RWPE2 (cell line): ENCODE measurements around the gene WDR5.

Experiments
- ATAC-seq: fragments of 200-7000 bp; cut with Tn5 transposase; 3 replicates; pipeline ENCODE4 v1.9.1; 2021; ENCODE audit warnings: low read depth
- DNase-seq: peaks from one replicate; pipeline ENCODE4 v3.0.0-alpha.2; 2020; ENCODE audit warnings: low spot score
- H3K27ac ChIP-seq: fragments of 450-650 bp; 2 replicates; pipeline ENCODE4 v1.5.1; 2017; ENCODE audit warnings: mild to moderate bottlenecking; ENCODE audit not compliant: poor library complexity, severe bottlenecking
- H3K27me3 ChIP-seq: fragments of 250-450 bp; sonication (Bioruptor Pico); 2 replicates; pipeline ENCODE4 v1.5.1; 2021; ENCODE audit warnings: mild to moderate bottlenecking, moderate library complexity; ENCODE audit not compliant: insufficient read depth, poor library complexity, severe bottlenecking
- H3K36me3 ChIP-seq: fragments of 250-450 bp; sonication (Bioruptor Pico); 2 replicates; pipeline ENCODE4 v1.5.1; 2020; ENCODE audit warnings: low read depth, mild to moderate bottlenecking, moderate library complexity
- H3K4me1 ChIP-seq: fragments of 250-450 bp; sonication (Bioruptor Pico); 2 replicates; pipeline ENCODE4 v1.5.1; 2021; ENCODE audit warnings: mild to moderate bottlenecking, moderate library complexity; ENCODE audit not compliant: insufficient read depth, poor library complexity, severe bottlenecking
- H3K4me3 ChIP-seq: fragments of 250-450 bp; sonication (Bioruptor Pico); 2 replicates; pipeline ENCODE4 v1.5.1; 2021; ENCODE audit warnings: mild to moderate bottlenecking, moderate library complexity; ENCODE audit not compliant: severe bottlenecking
- H3K9me3 ChIP-seq: fragments of 250-450 bp; sonication (Bioruptor Pico); 2 replicates; pipeline ENCODE4 v1.5.1; 2021; ENCODE audit warnings: mild to moderate bottlenecking, moderate library complexity; ENCODE audit not compliant: severe bottlenecking
- TF ChIP-seq, protein P1 (sequence below): fragments of 450-650 bp; IDR thresholded peaks from one replicate; pipeline ENCODE4 v1.5.1; 2017; ENCODE audit warnings: mild to moderate bottlenecking, moderate library complexity; ENCODE audit not compliant: poor library complexity, severe bottlenecking

The WDR5 gene

DNA sequence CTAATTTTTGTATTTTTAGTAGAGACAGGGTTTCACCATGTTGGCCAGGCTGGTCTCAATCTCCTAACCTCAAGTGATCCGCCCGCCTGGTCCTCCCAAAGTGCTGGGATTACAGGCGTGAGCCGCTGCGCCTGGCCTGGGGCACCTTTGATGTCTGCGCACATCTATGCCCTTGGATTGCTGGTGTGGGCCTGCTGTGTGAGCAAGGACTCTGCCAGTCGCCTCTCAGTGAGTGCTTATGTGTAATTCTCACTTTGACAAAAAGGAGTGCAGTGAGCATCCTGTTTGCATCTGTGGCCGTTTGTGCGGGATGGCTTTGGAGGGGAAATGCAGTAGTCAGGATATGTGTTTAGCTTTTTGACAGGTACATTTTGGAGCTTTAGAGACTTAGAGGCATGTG, 9.4 kb downstream of the WDR5 start:
- no peak overlapping the region for H3K4me3 ChIP-seq
- no peaks in the 10 kb centered on the region for H3K27me3 ChIP-seq
- TF ChIP-seq, protein P1, sequence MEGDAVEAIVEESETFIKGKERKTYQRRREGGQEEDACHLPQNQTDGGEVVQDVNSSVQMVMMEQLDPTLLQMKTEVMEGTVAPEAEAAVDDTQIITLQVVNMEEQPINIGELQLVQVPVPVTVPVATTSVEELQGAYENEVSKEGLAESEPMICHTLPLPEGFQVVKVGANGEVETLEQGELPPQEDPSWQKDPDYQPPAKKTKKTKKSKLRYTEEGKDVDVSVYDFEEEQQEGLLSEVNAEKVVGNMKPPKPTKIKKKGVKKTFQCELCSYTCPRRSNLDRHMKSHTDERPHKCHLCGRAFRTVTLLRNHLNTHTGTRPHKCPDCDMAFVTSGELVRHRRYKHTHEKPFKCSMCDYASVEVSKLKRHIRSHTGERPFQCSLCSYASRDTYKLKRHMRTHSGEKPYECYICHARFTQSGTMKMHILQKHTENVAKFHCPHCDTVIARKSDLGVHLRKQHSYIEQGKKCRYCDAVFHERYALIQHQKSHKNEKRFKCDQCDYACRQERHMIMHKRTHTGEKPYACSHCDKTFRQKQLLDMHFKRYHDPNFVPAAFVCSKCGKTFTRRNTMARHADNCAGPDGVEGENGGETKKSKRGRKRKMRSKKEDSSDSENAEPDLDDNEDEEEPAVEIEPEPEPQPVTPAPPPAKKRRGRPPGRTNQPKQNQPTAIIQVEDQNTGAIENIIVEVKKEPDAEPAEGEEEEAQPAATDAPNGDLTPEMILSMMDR, result no peak
- H3K36me3 ChIP-seq, result peaks cover 80% of the 10 kb centered on the region
- H3K27ac ChIP-seq, result no peak overlapping the region
- H3K9me3 ChIP-seq, result no peaks in the 10 kb centered on the region
- DNase-seq (no peak), ATAC-seq (no peak)
- H3K4me1 ChIP-seq, result no peaks in the 10 kb centered on the region

DNA sequence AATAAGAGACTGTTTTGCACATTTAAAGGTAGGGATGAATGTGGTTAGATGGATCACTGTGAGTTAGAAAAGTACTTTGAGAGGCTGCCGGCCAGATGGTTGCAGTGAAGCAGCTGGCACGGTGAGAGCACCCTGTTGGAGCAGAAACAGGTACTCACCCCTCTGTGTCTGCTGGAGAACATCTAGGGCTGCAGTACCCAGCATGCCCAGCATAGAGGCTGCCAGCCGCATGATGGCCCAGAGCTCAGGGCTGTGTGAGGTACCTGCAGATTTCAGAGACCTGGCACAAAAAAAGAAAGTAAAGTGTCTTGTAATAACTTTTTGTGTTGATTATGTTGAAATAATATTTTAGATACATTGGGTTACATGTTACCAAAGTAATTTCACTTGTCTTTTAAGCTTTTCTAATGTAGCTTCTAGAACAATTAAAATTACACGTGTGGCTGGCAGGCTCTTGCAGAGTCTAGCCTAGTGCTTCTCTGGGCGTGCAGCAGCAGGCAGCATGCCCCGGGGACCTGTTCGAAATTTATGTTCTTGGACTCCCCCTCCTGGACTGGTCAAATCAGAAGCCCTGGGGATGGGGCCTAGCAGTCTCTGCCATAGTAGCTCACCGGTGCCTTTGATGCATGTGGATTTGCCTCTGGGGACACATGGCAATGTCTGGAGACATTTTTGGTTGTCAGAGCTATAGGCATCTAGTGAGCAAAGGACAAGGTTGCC, 11.1 kb downstream of the WDR5 start:
- H3K36me3 ChIP-seq, result peaks cover 69% of the 10 kb centered on the region
- no peaks in the 10 kb centered on the region for H3K4me1 ChIP-seq
- H3K27me3 ChIP-seq, result no peaks in the 10 kb centered on the region
- DNase-seq (no peak), ATAC-seq (peak; percentile 62; the same call in 2 of the 3 replicates)
- no peaks in the 10 kb centered on the region for H3K9me3 ChIP-seq
- no peak overlapping the region for H3K27ac ChIP-seq
- TF ChIP-seq, protein P1, result no peak
- no peak overlapping the region for H3K4me3 ChIP-seq

DNA sequence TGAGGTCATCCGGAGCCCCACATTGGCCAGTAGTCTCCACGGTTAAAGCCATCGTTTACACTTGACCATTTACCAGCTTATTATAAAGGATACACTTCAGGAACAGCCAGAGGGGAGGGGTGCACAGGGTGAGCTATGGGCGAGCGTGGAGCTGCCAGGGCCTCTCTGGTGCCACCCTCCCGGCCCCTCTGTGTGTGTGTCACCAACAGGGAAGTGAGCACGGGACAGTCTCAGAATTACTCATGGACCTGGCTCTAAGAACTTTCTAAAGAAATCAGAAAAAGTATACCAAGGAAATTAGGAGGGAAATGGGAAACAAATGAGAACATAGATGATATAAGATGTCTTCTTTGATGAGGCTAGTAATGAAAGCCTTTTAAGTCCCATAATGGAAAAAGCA, 13.5 kb downstream of the WDR5 start:
- no peaks in the 10 kb centered on the region for H3K27me3 ChIP-seq
- H3K4me3 ChIP-seq, result no peak overlapping the region
- H3K9me3 ChIP-seq, result no peaks in the 10 kb centered on the region
- no peak for DNase-seq
- H3K27ac ChIP-seq, result no peak overlapping the region
- TF ChIP-seq, protein P1, result no peak
- no peaks in the 10 kb centered on the region for H3K4me1 ChIP-seq
- H3K36me3 ChIP-seq, result peaks cover 71% of the 10 kb centered on the region
- no peak for ATAC-seq

DNA sequence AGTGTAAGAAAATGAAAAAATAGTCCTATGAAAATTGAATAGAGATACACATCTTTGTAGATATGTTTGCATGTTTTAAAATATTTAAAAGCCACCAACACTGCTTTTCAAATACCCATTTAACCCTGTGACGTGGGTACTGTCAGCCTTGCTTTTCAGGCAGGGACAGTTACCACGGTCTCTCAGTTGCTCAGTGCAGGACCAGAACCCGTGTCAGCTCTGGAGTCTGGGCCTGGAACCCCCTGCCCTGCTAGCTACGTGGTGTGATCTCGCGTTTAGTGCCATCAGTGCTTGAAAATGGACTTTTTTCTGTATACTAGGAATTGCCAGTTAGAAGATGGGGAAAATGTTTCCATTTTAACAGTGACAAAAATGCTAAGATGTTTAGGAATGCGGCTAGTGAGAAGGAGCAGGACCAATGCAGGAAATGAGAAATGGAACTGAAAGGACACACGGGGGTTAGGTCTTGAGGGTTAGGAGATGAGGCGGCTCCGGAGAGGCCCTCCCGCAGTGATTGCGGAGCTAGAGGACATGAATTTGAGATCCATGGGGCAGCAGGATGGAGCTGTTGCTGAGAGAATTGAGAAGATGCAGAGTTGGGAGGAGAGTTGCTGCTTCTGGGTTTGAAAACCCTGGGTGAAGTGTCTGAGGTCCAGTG, 14.8 kb downstream of the WDR5 start:
- peaks cover 75% of the 10 kb centered on the region for H3K36me3 ChIP-seq
- no peak for ATAC-seq
- no peak overlapping the region for H3K4me3 ChIP-seq

More for the DNA sequence above, 14.8 kb downstream of the WDR5 start:
- H3K9me3 ChIP-seq, result no peaks in the 10 kb centered on the region
- H3K4me1 ChIP-seq, result no peaks in the 10 kb centered on the region
- no peaks in the 10 kb centered on the region for H3K27me3 ChIP-seq
- TF ChIP-seq, protein P1, result no peak
- DNase-seq, result no peak
- no peak overlapping the region for H3K27ac ChIP-seq
